D721Med (cell line): ENCODE measurements around the gene MCTP2.

Experiments used
- DNase-seq: peaks from one replicate; pipeline ENCODE4 v3.0.0; 2011; ENCODE audit warnings: low spot score; ENCODE audit not compliant: insufficient read length
- FAIRE-seq: peaks from 2 replicates; lab custom pipeline; 2011; peaks lifted over from hg19 to GRCh38; lab: Jason Lieb, UNC
- TF ChIP-seq, protein P1 (sequence below): IDR thresholded peaks from 2 replicates; pipeline ENCODE4 v1.5.1; 2012; ENCODE audit warnings: mild to moderate bottlenecking, control low read depth; ENCODE audit not compliant: insufficient read depth; ENCODE audit errors: missing control alignments

Gene MCTP2

DNA sequence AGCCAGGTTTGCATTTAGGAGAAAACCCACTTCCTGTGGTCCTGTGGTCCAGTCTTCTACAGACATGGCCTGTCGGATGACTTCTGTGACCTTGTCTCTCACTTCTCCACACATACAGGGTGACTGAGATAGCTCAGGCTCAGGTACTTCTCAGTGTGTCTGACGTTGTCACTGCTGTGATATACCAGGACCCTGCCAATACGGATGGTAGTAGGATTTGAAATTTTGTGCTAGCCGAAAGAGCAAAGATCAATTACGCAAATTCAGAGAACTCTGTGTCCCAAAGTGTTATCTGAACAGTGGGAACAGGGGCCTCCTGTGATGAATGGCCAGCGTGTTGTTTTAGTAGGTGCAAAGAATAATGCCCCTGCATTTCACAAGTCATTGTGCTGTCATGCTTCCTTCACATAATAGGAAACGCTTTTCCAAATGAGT lies 128.9 kb downstream of the MCTP2 start:
- TF ChIP-seq, protein P1, sequence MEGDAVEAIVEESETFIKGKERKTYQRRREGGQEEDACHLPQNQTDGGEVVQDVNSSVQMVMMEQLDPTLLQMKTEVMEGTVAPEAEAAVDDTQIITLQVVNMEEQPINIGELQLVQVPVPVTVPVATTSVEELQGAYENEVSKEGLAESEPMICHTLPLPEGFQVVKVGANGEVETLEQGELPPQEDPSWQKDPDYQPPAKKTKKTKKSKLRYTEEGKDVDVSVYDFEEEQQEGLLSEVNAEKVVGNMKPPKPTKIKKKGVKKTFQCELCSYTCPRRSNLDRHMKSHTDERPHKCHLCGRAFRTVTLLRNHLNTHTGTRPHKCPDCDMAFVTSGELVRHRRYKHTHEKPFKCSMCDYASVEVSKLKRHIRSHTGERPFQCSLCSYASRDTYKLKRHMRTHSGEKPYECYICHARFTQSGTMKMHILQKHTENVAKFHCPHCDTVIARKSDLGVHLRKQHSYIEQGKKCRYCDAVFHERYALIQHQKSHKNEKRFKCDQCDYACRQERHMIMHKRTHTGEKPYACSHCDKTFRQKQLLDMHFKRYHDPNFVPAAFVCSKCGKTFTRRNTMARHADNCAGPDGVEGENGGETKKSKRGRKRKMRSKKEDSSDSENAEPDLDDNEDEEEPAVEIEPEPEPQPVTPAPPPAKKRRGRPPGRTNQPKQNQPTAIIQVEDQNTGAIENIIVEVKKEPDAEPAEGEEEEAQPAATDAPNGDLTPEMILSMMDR, result no peak

DNA sequence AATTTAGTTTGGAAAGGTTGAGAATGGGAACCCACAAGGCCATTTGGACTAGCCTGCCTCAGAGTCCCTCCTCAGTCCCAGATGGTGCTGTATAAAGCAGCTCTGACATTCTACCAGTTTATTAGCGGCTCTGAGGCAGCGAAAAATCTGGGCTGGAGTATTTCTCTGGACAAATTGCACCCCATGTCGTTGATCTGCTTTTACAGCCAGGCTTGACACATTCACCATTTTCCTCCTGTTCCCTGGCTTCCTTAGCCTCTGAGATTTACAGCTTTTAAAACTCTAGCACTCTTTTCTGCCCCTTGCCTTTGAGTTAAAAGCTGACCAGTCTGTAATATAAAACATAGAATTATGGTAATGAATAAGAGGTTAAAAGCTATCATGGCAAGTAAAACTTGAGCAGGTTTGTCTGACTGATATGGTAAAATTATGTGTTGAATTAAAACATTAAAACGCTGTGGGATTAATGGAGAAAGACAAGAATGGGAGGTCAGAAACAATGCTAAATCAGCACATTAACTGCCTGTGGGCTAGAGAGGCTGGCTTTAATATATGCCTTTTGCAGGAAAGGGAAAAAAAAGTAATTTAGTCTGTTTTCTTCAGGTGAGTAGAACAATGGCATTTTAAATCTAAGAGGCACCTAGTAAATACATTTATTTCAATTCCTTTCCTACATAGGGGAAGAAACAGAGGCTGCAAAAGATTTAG lies 131.2 kb downstream of the MCTP2 start:
- TF ChIP-seq, protein P1, result no peak
- FAIRE-seq (no peak), DNase-seq (no peak)

More for the DNA sequence above, 128.9 kb downstream of the MCTP2 start:
- no peak for DNase-seq
- no peak for FAIRE-seq

DNA sequence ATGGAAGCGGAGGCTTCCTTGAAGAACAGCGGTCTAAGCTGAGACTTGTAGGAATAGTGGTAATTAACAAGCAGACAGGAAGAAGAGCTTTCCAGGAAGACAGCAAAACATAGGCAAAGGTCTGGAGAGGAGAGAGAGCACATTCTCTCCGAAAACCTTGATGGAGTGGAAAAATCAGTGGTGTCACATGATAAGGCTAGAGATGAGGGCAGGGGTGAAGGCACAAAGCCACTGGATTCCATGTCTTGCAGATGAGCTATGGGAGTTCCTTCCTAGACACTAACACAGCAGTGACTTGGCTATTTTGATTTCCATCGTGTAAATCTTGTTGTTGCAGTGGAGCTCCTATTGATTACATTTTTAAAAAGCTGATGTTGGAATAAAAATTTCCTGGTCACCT lies 132.0 kb downstream of the MCTP2 start:
- FAIRE-seq (no peak), DNase-seq (no peak)
- TF ChIP-seq, protein P1, result no peak

DNA sequence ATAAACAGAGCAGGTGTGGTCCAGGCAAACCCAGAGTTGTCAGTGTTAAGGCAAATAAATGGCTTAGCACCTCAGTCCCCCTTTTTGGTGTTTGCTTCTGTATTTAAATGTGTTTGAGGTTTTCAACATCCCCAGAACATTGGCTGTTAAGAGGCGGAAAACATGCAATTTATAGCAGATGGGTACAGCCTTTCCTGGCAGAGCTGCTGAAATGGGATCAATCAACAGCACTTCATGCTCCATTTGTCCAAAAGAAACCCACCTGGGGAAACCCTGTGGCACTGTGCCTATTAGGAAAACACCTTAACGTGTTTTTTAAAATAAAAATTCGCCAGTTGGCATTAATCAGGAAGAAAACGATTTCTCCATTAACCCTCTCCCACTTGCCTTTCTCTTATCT lies 135.4 kb downstream of the MCTP2 start:
- no peak for FAIRE-seq
- TF ChIP-seq, protein P1, result no peak

DNA sequence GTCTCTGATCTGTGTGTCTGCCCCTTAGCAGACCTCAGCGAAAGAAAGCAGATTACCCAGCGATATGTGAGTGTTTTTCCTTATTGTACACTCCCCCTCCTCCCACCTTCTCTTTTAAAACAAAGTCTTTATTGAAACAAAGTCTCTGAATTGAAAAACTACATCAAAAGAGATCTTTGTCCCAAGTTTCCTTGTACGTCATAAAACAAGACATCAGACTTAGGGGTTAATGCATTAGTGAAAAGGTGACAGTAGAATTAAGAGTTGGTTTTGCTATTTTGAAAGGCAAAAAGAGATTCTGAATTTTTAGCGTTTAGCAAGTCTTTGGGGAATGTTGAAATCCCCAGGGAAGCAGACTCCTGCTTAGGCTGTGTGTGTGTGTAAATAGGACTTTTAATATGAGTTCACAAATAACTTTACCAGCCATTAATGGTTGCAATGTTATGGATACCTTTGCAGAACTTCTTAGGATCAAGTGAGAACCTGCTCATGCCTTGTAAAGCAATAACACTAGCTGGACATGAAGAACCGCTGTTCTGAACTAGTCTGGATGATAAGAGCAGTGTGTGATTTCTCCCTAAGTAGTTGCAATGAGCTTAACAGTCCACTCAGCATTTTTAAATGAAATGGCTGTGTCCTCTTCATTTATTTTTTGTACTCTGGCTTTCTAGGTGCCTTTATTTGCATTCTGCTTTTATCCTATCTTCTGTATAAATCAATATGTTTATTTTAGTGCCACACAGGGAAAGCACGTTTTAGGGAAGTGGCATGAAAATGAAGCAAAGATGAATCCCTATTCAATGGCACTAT lies 136.6 kb downstream of the MCTP2 start:
- TF ChIP-seq, protein P1, result no peak
- no peak for FAIRE-seq
- DNase-seq, result no peak

More for the DNA sequence above, 135.4 kb downstream of the MCTP2 start:
- no peak for DNase-seq

DNA sequence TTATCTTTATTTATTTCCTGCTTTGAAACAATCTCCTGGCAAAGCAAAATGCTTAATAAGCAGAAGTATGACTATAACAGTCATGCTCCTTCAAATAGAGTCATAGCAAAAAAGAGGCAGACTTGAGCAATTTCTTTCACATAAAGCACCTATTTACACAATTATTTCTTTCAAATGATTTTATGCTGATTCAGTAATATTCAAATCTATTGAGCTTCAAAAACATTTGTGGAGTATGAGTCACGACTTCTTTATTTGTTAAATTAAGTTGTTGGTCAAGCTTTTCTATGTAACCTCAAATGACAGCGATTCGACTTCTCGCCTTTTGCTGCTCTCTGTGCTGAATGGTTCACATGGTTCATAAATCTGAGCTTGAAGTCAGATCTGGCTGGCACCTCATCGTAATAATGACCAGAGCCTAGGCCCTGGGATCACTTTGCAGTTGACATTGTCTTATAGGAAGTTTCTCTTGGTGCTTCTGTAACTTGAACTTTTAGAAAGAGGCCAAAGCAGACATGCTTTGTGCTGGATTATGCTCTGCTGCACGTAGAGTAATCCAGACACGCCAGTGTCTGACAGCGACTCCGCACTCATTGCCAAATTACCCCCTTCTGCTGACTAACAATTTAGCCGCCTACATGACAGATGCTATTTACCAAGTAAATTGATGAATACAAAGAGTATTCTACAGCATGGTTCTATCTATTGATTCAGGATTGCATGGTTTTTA lies 139.0 kb downstream of the MCTP2 start:
- FAIRE-seq, result no peak
- TF ChIP-seq, protein P1, result no peak
- DNase-seq, result no peak
